GM12865 (cell line): ENCODE measurements around the gene BEX4.
A peak's percentile ranks its signal among the peaks of the same experiment; 100 is the strongest.

Experiments
- DNase-seq: peaks from one replicate; pipeline ENCODE4 v3.0.0; 2010; ENCODE audit warnings: low read depth
- H3K4me3 ChIP-seq: 2 replicates; pipeline ENCODE4 v1.5.1; 2011; ENCODE audit warnings: mild to moderate bottlenecking, low read depth, low read length, control low read depth
- CTCF ChIP-seq: IDR thresholded peaks from 2 replicates; pipeline ENCODE4 v1.5.1; 2011; ENCODE audit warnings: low read length, control low read depth, low read depth, inconsistent platforms; ENCODE audit not compliant: insufficient read depth; ENCODE audit errors: missing control alignments

BEX4 gene

GRCh38 chrX:103248553-103248952, 33.6 kb downstream of the BEX4 start:
- peak; percentile 23 for TF ChIP-seq CTCF
- H3K4me3 ChIP-seq = no peak overlapping the region
- DNase-seq = peak; percentile 9

GRCh38 chrX:103249805-103250204, 34.9 kb downstream of the BEX4 start:
- DNase-seq = no peak
- no peak overlapping the region for H3K4me3 ChIP-seq
- no peak for TF ChIP-seq CTCF

- no peak for DNase-seq
- no peak overlapping the region for H3K4me3 ChIP-seq
- TF ChIP-seq CTCF = no peak
Measured at GRCh38 chrX:103250977-103251376, 36.1 kb downstream of the BEX4 start.

GRCh38 chrX:103253608-103254007, 38.7 kb downstream of the BEX4 start:
- no peak for TF ChIP-seq CTCF
- no peak overlapping the region; the same call in 1 of the 2 replicates for H3K4me3 ChIP-seq
- DNase-seq = no peak

GRCh38 chrX:103254171-103254824, 39.4 kb downstream of the BEX4 start:
- TF ChIP-seq CTCF = no peak
- H3K4me3 ChIP-seq = peak overlapping the region; percentile 89
- DNase-seq = peak; percentile 64

- H3K4me3 ChIP-seq = peak within 1 kb of the TSS; percentile 89
- DNase-seq = peak; percentile 74
- no peak for TF ChIP-seq CTCF
Measured at GRCh38 chrX:103254921-103255493, 40.1 kb downstream of the BEX4 start, which contains the start of gene TCEAL8. Gene TCEAL8 (minus strand): TSS chrX:103255155. CDS start chrX:103253979, 1,176 bp downstream.
